Stimulated activated CD4-positive, alpha-beta T cell treated with anti-CD3 and anti-CD28 coated beads, TNF-alpha, amount 100 ng/mL, for 4 hours (primary cell): Measurements from ENCODE around the gene LMF2.

Experiments used
- DNase-seq, 3 experiments: peaks; one replicate each; pipeline ENCODE4 v3.0.0-alpha.2; 2020; ENCODE audit warnings: low read depth in 3 of 3

The LMF2 gene

GRCh38 chr22:50504369-50505211 lies 2.9 kb downstream of the LMF2 start:
- DNase-seq = no peak

- no peak for DNase-seq
These were observed 3.9 kb downstream of the LMF2 start for GRCh38 chr22:50503475-50504145.

- DNase-seq = no peak
These were observed 4.7 kb downstream of the LMF2 start for GRCh38 chr22:50502628-50503474.

GRCh38 chr22:50502096-50502495 lies 5.4 kb downstream of the LMF2 start:
- DNase-seq = no peak

GRCh38 chr22:50500452-50500851 lies 7.0 kb downstream of the LMF2 start:
- DNase-seq = no peak

GRCh38 chr22:50498322-50498890 lies 9.1 kb downstream of the LMF2 start:
- peak; percentile 34 to 59 (median 41) for DNase-seq

- no peak for DNase-seq
These were observed 10.4 kb downstream of the LMF2 start for GRCh38 chr22:50497093-50497492.

- no peak for DNase-seq
These were observed 16.8 kb downstream of the LMF2 start for GRCh38 chr22:50490531-50491308.

GRCh38 chr22:50489363-50490243 lies 17.9 kb downstream of the LMF2 start:
- DNase-seq = no peak

- no peak for DNase-seq
These were observed 18.6 kb downstream of the LMF2 start for GRCh38 chr22:50488886-50489285.

GRCh38 chr22:50488006-50488677 lies 19.4 kb downstream of the LMF2 start:
- DNase-seq = no peak

- DNase-seq = no peak
These were observed 20.1 kb downstream of the LMF2 start for GRCh38 chr22:50487290-50488005.

- no peak for DNase-seq
These were observed 20.8 kb downstream of the LMF2 start, which contains the start of gene MIOX for GRCh38 chr22:50486561-50487289. MIOX (plus strand) TSS chr22:50486859; CDS start chr22:50486898, 39 bp downstream.

GRCh38 chr22:50485221-50486131 lies 22.0 kb downstream of the LMF2 start:
- DNase-seq = no peak

- DNase-seq = no peak
These were observed 23.3 kb downstream of the LMF2 start for GRCh38 chr22:50483977-50484853.

GRCh38 chr22:50483556-50483955 lies 23.9 kb downstream of the LMF2 start:
- no peak for DNase-seq
